T-cell (primary cell): ENCODE data around the gene CEP295NL. TPM values are rescaled to one million over a fixed set of nuclear protein-coding genes. Genes with fewer than 3 reads are reported as not detected.
"Not testable (repeated sequence)": the region's sequence is repeated elsewhere in the genome, so short reads cannot be mapped to it uniquely, and the experiment has no call there.

Source experiments
- ATAC-seq, 4 experiments: fragments of 200-7000 bp in 3 of 4; fragments of 150-1000 bp in 1 of 4; cut with Tn5 transposase; replicated peaks in 1 of 4; 1 replicate in 3 of 4; 2 replicates in 1 of 4; pipeline ENCODE4 v1.10.0; 2021; ENCODE audit warnings: moderate library complexity in 3 of 4, mild to moderate bottlenecking in 2 of 4, moderate number of reproducible peaks in 1 of 4
- CTCF ChIA-PET, 2 donors: fragments of 300-600 bp; sonication (Branson Sonifier 250); formaldehyde crosslinking; loops; one replicate each; lab custom pipeline; 2022; ENCODE audit warnings: antibody characterized with exemption in 2 of 2; lab: Charles Lee
- POLR2A ChIA-PET, 2 donors: fragments of 300-600 bp; sonication (Branson Sonifier 250); formaldehyde crosslinking; loops; one replicate each; lab custom pipeline; 2022; ENCODE audit warnings: antibody characterized with exemption in 2 of 2; lab: Charles Lee
- DNase-seq, 35 experiments: peaks; one replicate each; pipeline versions ENCODE4 v3.0.0 to v3.0.0-alpha.2; 2013 to 2023
- H3K27ac ChIP-seq: one replicate; pipeline ENCODE4 v1.5.1; 2013; ENCODE audit warnings: low read length
- H3K27me3 ChIP-seq, 2 experiments: replicated peaks in 1 of 2; 1 replicate in 1 of 2; 2 replicates in 1 of 2; pipeline versions ENCODE4 v1.6.1 to v1.7.0; 2013; ENCODE audit warnings: low read length in 1 of 2, mixed read lengths in 1 of 2; ENCODE audit not compliant: control insufficient read depth in 2 of 2, insufficient read depth in 2 of 2; ENCODE audit errors: extremely low read depth in 1 of 2
- H3K36me3 ChIP-seq, 2 donors: 1 replicate in 1 of 2; 2 replicates in 1 of 2; pipeline versions ENCODE4 v1.6.1 to v1.7.0; 2013; ENCODE audit warnings: low read length in 1 of 2; ENCODE audit not compliant: control insufficient read depth in 2 of 2, insufficient read depth in 1 of 2; ENCODE audit errors: extremely low read depth in 1 of 2
- H3K4me1 ChIP-seq, 2 experiments: 1 replicate in 1 of 2; 2 replicates in 1 of 2; pipeline versions ENCODE4 v1.6.1 to v1.7.0; 2013; ENCODE audit warnings: low read length in 2 of 2, mixed read lengths in 1 of 2; ENCODE audit not compliant: insufficient read depth in 2 of 2, control insufficient read depth in 1 of 2; ENCODE audit errors: extremely low read depth in 1 of 2
- H3K4me3 ChIP-seq, 2 donors: 1 replicate in 1 of 2; 2 replicates in 1 of 2; pipeline versions ENCODE4 v1.5.1 to v1.7.0; 2013; ENCODE audit warnings: mild to moderate bottlenecking in 2 of 2, low read length in 1 of 2, moderate library complexity in 1 of 2; ENCODE audit not compliant: control insufficient read depth in 1 of 2; ENCODE audit errors: extremely low read depth in 1 of 2
- H3K9me3 ChIP-seq: 2 replicates; pipeline ENCODE4 v1.7.0; 2013
- H3K27ac Mint-ChIP-seq, 2 donors: one replicate each; pipeline ENCODE4 v1.8.0; 2020 to 2021; ENCODE audit warnings: mild to moderate bottlenecking in 2 of 2, mixed read lengths in 2 of 2
- H3K27me3 Mint-ChIP-seq, 2 donors: one replicate each; pipeline ENCODE4 v1.8.0; 2021 to 2022; ENCODE audit warnings: mixed read lengths in 2 of 2
- H3K36me3 Mint-ChIP-seq: one replicate; pipeline ENCODE4 v1.8.0; 2021; ENCODE audit warnings: mixed read lengths
- H3K4me1 Mint-ChIP-seq, 3 donors: one replicate each; pipeline ENCODE4 v1.8.0; 2020 to 2022; ENCODE audit warnings: mixed read lengths in 3 of 3, mild to moderate bottlenecking in 1 of 3
- H3K4me3 Mint-ChIP-seq, 3 donors: one replicate each; pipeline ENCODE4 v1.8.0; 2020 to 2022; ENCODE audit warnings: mild to moderate bottlenecking in 3 of 3, mixed read lengths in 3 of 3, moderate library complexity in 3 of 3
- H3K9me3 Mint-ChIP-seq, 3 donors: one replicate each; pipeline ENCODE4 v1.8.0; 2020 to 2022; ENCODE audit warnings: mixed read lengths in 3 of 3
- WGBS: methylation state at CpG from one replicate; pipeline ENCODE4 v1.1.5; 2013; ENCODE audit warnings: missing lambda C conversion rate; ENCODE audit not compliant: insufficient coverage; 5-methylcytosine and 5-hydroxymethylcytosine counted together
- total RNA-seq, 35 experiments: library from RNA in 6 of 35; stranded (reverse) in 6 of 35; fragments of 120-200 nt in 1 of 35; gene quantifications; one replicate each; pipeline versions ENCODE4 v1.2.1 to v1.2.4 and lab custom pipeline; 2013 to 2026

CEP295NL gene
- total RNA-seq, 5 donors from 2014 or later (not counting 1 experiment from before 2014, with no cell fraction given), result 0.28 to 3.1 (median 0.41) TPM

GRCh38 chr17:78892062-78892456 lies 10.9 kb downstream of the CEP295NL start:
- H3K4me1 Mint-ChIP-seq, result peaks cover 37 to 40% (median 37%) of the 10 kb centered on the region in 3 donors
- H3K27me3 Mint-ChIP-seq, result no peaks in the 10 kb centered on the region
- Histone ChIP-seq H3K27me3 (peaks cover 0 to 14% of the 10 kb centered on the region in 2 experiments), H3K4me3 (no peak overlapping the region), H3K27ac (no peak overlapping the region), H3K36me3 (peaks cover 0 to 5% of the 10 kb centered on the region in 2 donors), H3K9me3 (no peaks in the 10 kb centered on the region), H3K4me1 (peaks cover 4 to 39% of the 10 kb centered on the region in 2 experiments)
- H3K36me3 Mint-ChIP-seq, result no peaks in the 10 kb centered on the region
- CTCF ChIA-PET, result no interaction called here
- POLR2A ChIA-PET, result no interaction called here
- WGBS, result 89% methylated on average over 10 of the region's 14 CpGs
- no peak for ATAC-seq
- H3K4me3 Mint-ChIP-seq, result peak overlapping the region in 1 of 3 donors; percentile 49
- no peak for DNase-seq
- H3K27ac Mint-ChIP-seq, result peak overlapping the region; percentile 36 to 97
- H3K9me3 Mint-ChIP-seq, result no peaks in the 10 kb centered on the region

- ATAC-seq, result no peak
- Mint-ChIP-seq H3K27me3 (no peaks in the 10 kb centered on the region), H3K9me3 (no peaks in the 10 kb centered on the region), H3K36me3 (no peaks in the 10 kb centered on the region), H3K27ac (peak overlapping the region; percentile 87 to 97), H3K4me3 (peak overlapping the region in 1 of 3 donors; percentile 49), H3K4me1 (peaks cover 37 to 40% (median 37%) of the 10 kb centered on the region in 3 donors)
- CTCF ChIA-PET, result no interaction called here
- Histone ChIP-seq H3K27ac (peak overlapping the region; percentile 69), H3K9me3 (no peaks in the 10 kb centered on the region), H3K4me1 (peaks cover 4 to 39% of the 10 kb centered on the region in 2 experiments), H3K4me3 (no peak overlapping the region), H3K27me3 (peaks cover 0 to 14% of the 10 kb centered on the region in 2 experiments), H3K36me3 (peaks cover 0 to 5% of the 10 kb centered on the region in 2 donors)
- no peak for DNase-seq
- POLR2A ChIA-PET, result interaction anchor here in 1 of 2 donors (0.6 kb wide), 2 partner anchors 11 to 510 kb away, joined by 3 to 4 read pairs; no protein-coding TSS in a partner anchor
- 82% methylated on average over 16 of the region's 21 CpGs for WGBS
Measured at GRCh38 chr17:78891406-78892061, 11.5 kb downstream of the CEP295NL start.

- no peaks in the 10 kb centered on the region for H3K27me3 Mint-ChIP-seq
- H3K4me3 Mint-ChIP-seq, result peak overlapping the region in 2 of 3 donors; percentile 35 to 49
- peaks cover 4 to 39% of the 10 kb centered on the region in 2 experiments for H3K4me1 ChIP-seq
- peak overlapping the region; percentile 87 to 97 for H3K27ac Mint-ChIP-seq
- ChIA-PET CTCF (no interaction called here), POLR2A (no interaction called here)
- ATAC-seq (peak; percentile 82 to 91 (median 86)), DNase-seq (peak; percentile 36 to 84 (median 55))
- 43% methylated on average over 10 of the region's 16 CpGs for WGBS
- no peaks in the 10 kb centered on the region for H3K9me3 ChIP-seq
- H3K27me3 ChIP-seq, result peaks cover 0 to 12% of the 10 kb centered on the region in 2 experiments
- H3K9me3 Mint-ChIP-seq, result no peaks in the 10 kb centered on the region
- H3K4me3 ChIP-seq, result no peak overlapping the region
- peaks cover 0 to 5% of the 10 kb centered on the region in 2 donors for H3K36me3 ChIP-seq
- H3K27ac ChIP-seq, result peak overlapping the region; percentile 69
- H3K4me1 Mint-ChIP-seq, result peaks cover 37 to 40% (median 37%) of the 10 kb centered on the region in 3 donors
- H3K36me3 Mint-ChIP-seq, result no peaks in the 10 kb centered on the region
Measured at GRCh38 chr17:78890498-78890897, 12.5 kb downstream of the CEP295NL start.

- H3K4me1 ChIP-seq, result peaks cover 4 to 39% of the 10 kb centered on the region in 2 experiments
- POLR2A ChIA-PET, H3K4me3 ChIP-seq, H3K27me3 Mint-ChIP-seq, H3K36me3 Mint-ChIP-seq, H3K9me3 Mint-ChIP-seq, H3K9me3 ChIP-seq, H3K36me3 ChIP-seq: not testable (repeated sequence)
- Mint-ChIP-seq H3K27ac (peak overlapping the region; percentile 87 to 97), H3K4me1 (peaks cover 37 to 40% (median 37%) of the 10 kb centered on the region in 3 donors), H3K4me3 (peak overlapping the region in 2 of 3 donors; percentile 35 to 49)
- 58% methylated on average over 8 of the region's 11 CpGs for WGBS
- peaks cover 0 to 16% of the 10 kb centered on the region in 2 experiments for H3K27me3 ChIP-seq
- H3K27ac ChIP-seq, result peak overlapping the region; percentile 69
- peak in 1 of 35 experiments; percentile 29 for DNase-seq
- peak in 2 of 4 experiments; percentile 18 to 53 for ATAC-seq
- CTCF ChIA-PET, result interaction anchor here in 1 of 2 donors (2.1 kb wide), 1 partner anchor 24 kb away, joined by 5 read pairs; no protein-coding TSS in a partner anchor
Measured at GRCh38 chr17:78890096-78890495, 12.9 kb downstream of the CEP295NL start.

- H3K4me1 ChIP-seq, result peaks cover 4 to 39% of the 10 kb centered on the region in 2 experiments
- Mint-ChIP-seq H3K27ac (peak overlapping the region; percentile 81 to 97), H3K36me3 (no peaks in the 10 kb centered on the region), H3K4me1 (peaks cover 37 to 40% (median 37%) of the 10 kb centered on the region in 3 donors), H3K27me3 (no peaks in the 10 kb centered on the region), H3K4me3 (peak overlapping the region in 2 of 3 donors; percentile 19 to 55), H3K9me3 (no peaks in the 10 kb centered on the region)
- peaks cover 0 to 21% of the 10 kb centered on the region in 2 experiments for H3K27me3 ChIP-seq
- WGBS, result 56% methylated on average over 6 of the region's 8 CpGs
- ChIA-PET CTCF (interaction anchor here in 1 of 2 donors (2.1 kb wide), 1 partner anchor 23 kb away, joined by 5 read pairs; no protein-coding TSS in a partner anchor), POLR2A (no interaction called here)
- ATAC-seq (peak in 1 of 4 experiments; percentile 28), DNase-seq (peak in 3 of 35 experiments; percentile 13 to 32 (median 28))
- no peak overlapping the region for H3K4me3 ChIP-seq
- peak overlapping the region; percentile 69 for H3K27ac ChIP-seq
- H3K36me3 ChIP-seq, result peaks cover 0 to 5% of the 10 kb centered on the region in 2 donors
- H3K9me3 ChIP-seq, result no peaks in the 10 kb centered on the region
Measured at GRCh38 chr17:78889531-78889930, 13.5 kb downstream of the CEP295NL start.

- ChIA-PET CTCF (interaction anchor here in 1 of 2 donors (2.1 kb wide), 1 partner anchor 23 kb away, joined by 5 read pairs; no protein-coding TSS in a partner anchor), POLR2A (no interaction called here)
- Mint-ChIP-seq H3K27me3 (no peaks in the 10 kb centered on the region), H3K9me3 (no peaks in the 10 kb centered on the region), H3K4me3 (peak overlapping the region in 2 of 3 donors; percentile 19 to 55), H3K36me3 (no peaks in the 10 kb centered on the region), H3K27ac (peak overlapping the region; percentile 81 to 97), H3K4me1 (peaks cover 37 to 40% (median 37%) of the 10 kb centered on the region in 3 donors)
- no peak overlapping the region for H3K4me3 ChIP-seq
- DNase-seq, result peak in 3 of 35 experiments; percentile 11 to 27 (median 21)
- H3K36me3 ChIP-seq, result peaks cover 0 to 5% of the 10 kb centered on the region in 2 donors
- WGBS, result 58% methylated on average over 4 of the region's 10 CpGs
- H3K9me3 ChIP-seq, result no peaks in the 10 kb centered on the region
- no peak for ATAC-seq
- peaks cover 4 to 44% of the 10 kb centered on the region in 2 experiments for H3K4me1 ChIP-seq
- H3K27ac ChIP-seq, result peak overlapping the region; percentile 69
- peaks cover 0 to 26% of the 10 kb centered on the region in 2 experiments for H3K27me3 ChIP-seq
Measured at GRCh38 chr17:78888941-78889518, 14.0 kb downstream of the CEP295NL start.
